Osteocyte (in vitro differentiated cells): ENCODE measurements around the gene ASPA. TPM values are rescaled to one million over a fixed set of nuclear protein-coding genes. Genes with fewer than 3 reads are reported as not detected.

ENCODE experiments used
- DNase-seq: peaks from one replicate; pipeline ENCODE4 v3.0.0; 2021; ENCODE audit warnings: mixed read lengths; ENCODE audit not compliant: unreplicated experiment; ENCODE audit errors: extremely low spot score
- H3K27ac Mint-ChIP-seq: one replicate; pipeline ENCODE4 v1.8.0; 2021; ENCODE audit warnings: mild to moderate bottlenecking, mixed read lengths; ENCODE audit not compliant: unreplicated experiment
- H3K27me3 Mint-ChIP-seq: one replicate; pipeline ENCODE4 v1.8.0; 2021; ENCODE audit warnings: mixed read lengths; ENCODE audit not compliant: unreplicated experiment
- H3K36me3 Mint-ChIP-seq: one replicate; pipeline ENCODE4 v1.8.0; 2021; ENCODE audit warnings: mixed read lengths; ENCODE audit not compliant: unreplicated experiment
- H3K4me1 Mint-ChIP-seq: one replicate; pipeline ENCODE4 v1.8.0; 2021; ENCODE audit warnings: mixed read lengths; ENCODE audit not compliant: unreplicated experiment
- H3K4me3 Mint-ChIP-seq: one replicate; pipeline ENCODE4 v1.8.0; 2021; ENCODE audit warnings: mild to moderate bottlenecking, moderate library complexity, mixed read lengths; ENCODE audit not compliant: unreplicated experiment
- H3K9me3 Mint-ChIP-seq: one replicate; pipeline ENCODE4 v1.8.0; 2021; ENCODE audit warnings: mixed read lengths; ENCODE audit not compliant: unreplicated experiment
- CTCF ChIP-seq: fragments of 200-600 bp; sonication (generic); IDR thresholded peaks from 2 replicates; pipeline ENCODE4 v1.5.0; 2021; ENCODE audit warnings: antibody characterized with exemption, mild to moderate bottlenecking, moderate library complexity
- total RNA-seq: library from RNA; stranded (reverse); gene quantifications from 2 replicates; pipeline ENCODE4 v1.2.1, GENCODE V29; 2021

ASPA gene
- total RNA-seq, 1 donor from 2014 or later: not detected

GRCh38 chr17:3485481-3486068, 9.8 kb downstream of the ASPA start:
- Mint-ChIP-seq H3K27ac (no peak overlapping the region), H3K36me3 (no peaks in the 10 kb centered on the region), H3K4me3 (no peak overlapping the region), H3K27me3 (peaks cover 25% of the 10 kb centered on the region), H3K9me3 (no peaks in the 10 kb centered on the region), H3K4me1 (no peaks in the 10 kb centered on the region)
- no peak for DNase-seq
- TF ChIP-seq CTCF: no peak

- Mint-ChIP-seq H3K36me3 (peaks cover 2% of the 10 kb centered on the region), H3K9me3 (peaks cover 12% of the 10 kb centered on the region)
These were observed 21.3 kb downstream of the ASPA start for GRCh38 chr17:3497101-3497500.

DNA sequence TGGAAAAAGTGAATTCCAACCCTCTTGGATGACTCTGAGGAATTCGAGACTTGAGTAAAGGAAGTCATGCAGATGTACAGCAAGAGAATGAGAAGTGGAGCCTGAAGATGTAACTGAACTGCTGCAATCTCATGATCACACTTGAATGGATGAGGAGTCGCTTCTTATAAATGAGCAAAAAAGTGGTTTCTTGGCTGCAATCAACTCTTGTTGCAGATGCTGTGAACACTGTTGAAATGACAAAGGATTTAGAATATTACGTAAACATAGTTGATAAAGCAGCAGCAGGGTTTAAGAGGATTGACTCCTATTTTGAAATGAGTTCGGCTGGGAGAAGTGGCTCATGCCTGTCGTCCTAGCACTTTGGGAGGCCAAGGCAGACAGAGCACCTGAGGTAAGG, 25.5 kb downstream of the ASPA start:
- Mint-ChIP-seq H3K4me3 (no peak overlapping the region), H3K27me3 (peaks cover 4% of the 10 kb centered on the region), H3K36me3 (peaks cover 2% of the 10 kb centered on the region), H3K9me3 (peaks cover 6% of the 10 kb centered on the region), H3K27ac (no peak overlapping the region), H3K4me1 (no peaks in the 10 kb centered on the region)
- DNase-seq: no peak
- TF ChIP-seq CTCF: no peak

More at GRCh38 chr17:3497101-3497500, 21.3 kb downstream of the ASPA start:
- no peak overlapping the region for H3K4me3 Mint-ChIP-seq
- no peaks in the 10 kb centered on the region for H3K27me3 Mint-ChIP-seq
- no peak for DNase-seq
- no peak overlapping the region for H3K27ac Mint-ChIP-seq
- no peaks in the 10 kb centered on the region for H3K4me1 Mint-ChIP-seq
- TF ChIP-seq CTCF: no peak

DNA sequence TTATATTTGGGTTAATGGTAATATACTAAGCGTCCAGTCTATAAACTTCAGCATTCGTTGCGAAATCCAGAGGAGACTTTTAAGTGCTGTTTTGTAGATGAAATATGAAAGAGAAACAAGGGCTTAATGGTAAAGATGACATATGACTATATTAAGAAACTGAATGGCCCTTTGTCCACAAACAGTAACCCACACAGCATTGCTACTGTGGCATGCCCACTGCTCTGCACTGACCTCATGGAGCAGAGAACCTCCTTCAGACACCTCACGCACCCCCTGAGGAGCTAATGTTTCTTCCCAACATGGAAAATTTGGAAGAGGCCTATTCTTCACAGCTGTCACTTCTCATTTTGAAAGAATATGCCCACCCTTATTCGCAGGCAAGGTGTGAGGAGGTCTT, 26.7 kb downstream of the ASPA start:
- H3K27me3 Mint-ChIP-seq: peaks cover 4% of the 10 kb centered on the region
- TF ChIP-seq CTCF: no peak
- H3K36me3 Mint-ChIP-seq: peaks cover 2% of the 10 kb centered on the region
- peaks cover 6% of the 10 kb centered on the region for H3K9me3 Mint-ChIP-seq
- no peak for DNase-seq
- no peak overlapping the region for H3K27ac Mint-ChIP-seq
- no peak overlapping the region for H3K4me3 Mint-ChIP-seq
- no peaks in the 10 kb centered on the region for H3K4me1 Mint-ChIP-seq

- H3K4me1 Mint-ChIP-seq: no peaks in the 10 kb centered on the region
These were observed 27.5 kb downstream of the ASPA start for GRCh38 chr17:3503285-3503684.

More at GRCh38 chr17:3503285-3503684, 27.5 kb downstream of the ASPA start:
- no peak for TF ChIP-seq CTCF
- DNase-seq: no peak
- no peak overlapping the region for H3K27ac Mint-ChIP-seq
- peaks cover 2% of the 10 kb centered on the region for H3K36me3 Mint-ChIP-seq
- peaks cover 6% of the 10 kb centered on the region for H3K9me3 Mint-ChIP-seq
- peaks cover 4% of the 10 kb centered on the region for H3K27me3 Mint-ChIP-seq
- no peak overlapping the region for H3K4me3 Mint-ChIP-seq
